IPS-15b (cell line): ENCODE data around the gene OR2F2.

Experiments used
- H3K27me3 ChIP-seq: one replicate; pipeline ENCODE4 v1.6.1; 2013; ENCODE audit warnings: low read length; ENCODE audit not compliant: control insufficient read depth, insufficient read depth
- H3K36me3 ChIP-seq: one replicate; pipeline ENCODE4 v1.6.1; 2013; ENCODE audit warnings: low read length; ENCODE audit not compliant: control insufficient read depth, insufficient read depth
- H3K4me1 ChIP-seq: one replicate; pipeline ENCODE4 v1.6.1; 2013; ENCODE audit warnings: mild to moderate bottlenecking, low read length; ENCODE audit not compliant: control insufficient read depth, insufficient read depth
- H3K4me3 ChIP-seq: one replicate; pipeline ENCODE4 v1.5.1; 2013; ENCODE audit warnings: low read depth, low read length
- H3K9ac ChIP-seq: one replicate; pipeline ENCODE4 v1.6.1; 2013; ENCODE audit warnings: low read depth, mild to moderate bottlenecking, low read length
- H3K9me3 ChIP-seq: one replicate; pipeline ENCODE4 v1.6.1; 2013; ENCODE audit warnings: mild to moderate bottlenecking, low read length; ENCODE audit not compliant: control insufficient read depth, insufficient read depth

The OR2F2 gene

GRCh38 chr7:143960813-143961610 is 26.0 kb downstream of the OR2F2 start:
- H3K36me3 ChIP-seq: no peaks in the 10 kb centered on the region
- H3K4me3 ChIP-seq: no peak overlapping the region
- no peak overlapping the region for H3K9ac ChIP-seq
- H3K27me3 ChIP-seq: no peaks in the 10 kb centered on the region
- H3K4me1 ChIP-seq: peaks cover 5% of the 10 kb centered on the region
- H3K9me3 ChIP-seq: no peaks in the 10 kb centered on the region

GRCh38 chr7:143965280-143965679 is 30.2 kb downstream of the OR2F2 start:
- H3K9ac ChIP-seq: no peak overlapping the region
- no peaks in the 10 kb centered on the region for H3K36me3 ChIP-seq
- no peaks in the 10 kb centered on the region for H3K27me3 ChIP-seq
- no peaks in the 10 kb centered on the region for H3K4me1 ChIP-seq
- no peak overlapping the region for H3K4me3 ChIP-seq
- no peaks in the 10 kb centered on the region for H3K9me3 ChIP-seq

- Histone ChIP-seq H3K36me3 (no peaks in the 10 kb centered on the region), H3K4me1 (no peaks in the 10 kb centered on the region), H3K27me3 (no peaks in the 10 kb centered on the region), H3K4me3 (no peak overlapping the region), H3K9ac (no peak overlapping the region), H3K9me3 (no peaks in the 10 kb centered on the region)
These were observed 32.4 kb downstream of the OR2F2 start for GRCh38 chr7:143967398-143967797.

- no peaks in the 10 kb centered on the region for H3K36me3 ChIP-seq
- H3K9me3 ChIP-seq: no peaks in the 10 kb centered on the region
- no peak overlapping the region for H3K9ac ChIP-seq
- H3K4me1 ChIP-seq: no peaks in the 10 kb centered on the region
- no peaks in the 10 kb centered on the region for H3K27me3 ChIP-seq
- H3K4me3 ChIP-seq: no peak overlapping the region
These were observed 38.9 kb downstream of the OR2F2 start for GRCh38 chr7:143973870-143974416.

GRCh38 chr7:143974459-143974858 is 39.4 kb downstream of the OR2F2 start:
- no peaks in the 10 kb centered on the region for H3K27me3 ChIP-seq

GRCh38 chr7:143975617-143976016 is 40.6 kb downstream of the OR2F2 start:
- H3K27me3 ChIP-seq: no peaks in the 10 kb centered on the region
- no peak overlapping the region for H3K4me3 ChIP-seq
- no peak overlapping the region for H3K9ac ChIP-seq
- H3K9me3 ChIP-seq: no peaks in the 10 kb centered on the region
- H3K36me3 ChIP-seq: no peaks in the 10 kb centered on the region
- H3K4me1 ChIP-seq: no peaks in the 10 kb centered on the region

More at GRCh38 chr7:143974459-143974858, 39.4 kb downstream of the OR2F2 start:
- H3K4me1 ChIP-seq: no peaks in the 10 kb centered on the region
- H3K9ac ChIP-seq: no peak overlapping the region
- no peak overlapping the region for H3K4me3 ChIP-seq
- no peaks in the 10 kb centered on the region for H3K9me3 ChIP-seq
- H3K36me3 ChIP-seq: no peaks in the 10 kb centered on the region

- no peaks in the 10 kb centered on the region for H3K27me3 ChIP-seq
- H3K4me1 ChIP-seq: no peaks in the 10 kb centered on the region
- H3K4me3 ChIP-seq: no peak overlapping the region
- no peak overlapping the region for H3K9ac ChIP-seq
- H3K36me3 ChIP-seq: no peaks in the 10 kb centered on the region
- no peaks in the 10 kb centered on the region for H3K9me3 ChIP-seq
These were observed 43.6 kb downstream of the OR2F2 start for GRCh38 chr7:143978585-143978984.

- no peak overlapping the region for H3K4me3 ChIP-seq
- no peaks in the 10 kb centered on the region for H3K36me3 ChIP-seq
These were observed 44.3 kb downstream of the OR2F2 start for GRCh38 chr7:143979359-143979758.

GRCh38 chr7:143979998-143980397 is 45.0 kb downstream of the OR2F2 start:
- Histone ChIP-seq H3K27me3 (no peaks in the 10 kb centered on the region), H3K36me3 (no peaks in the 10 kb centered on the region), H3K4me3 (no peak overlapping the region), H3K9ac (no peak overlapping the region), H3K4me1 (no peaks in the 10 kb centered on the region), H3K9me3 (no peaks in the 10 kb centered on the region)

More at GRCh38 chr7:143979359-143979758, 44.3 kb downstream of the OR2F2 start:
- no peaks in the 10 kb centered on the region for H3K9me3 ChIP-seq
- no peak overlapping the region for H3K9ac ChIP-seq
- no peaks in the 10 kb centered on the region for H3K4me1 ChIP-seq
- no peaks in the 10 kb centered on the region for H3K27me3 ChIP-seq

GRCh38 chr7:143980746-143981510 is 45.9 kb downstream of the OR2F2 start:
- Histone ChIP-seq H3K4me3 (no peak overlapping the region), H3K9me3 (no peaks in the 10 kb centered on the region), H3K9ac (no peak overlapping the region), H3K27me3 (no peaks in the 10 kb centered on the region), H3K4me1 (no peaks in the 10 kb centered on the region), H3K36me3 (no peaks in the 10 kb centered on the region)

GRCh38 chr7:143983960-143984359 is 48.9 kb downstream of the OR2F2 start:
- H3K27me3 ChIP-seq: no peaks in the 10 kb centered on the region
- H3K4me1 ChIP-seq: no peaks in the 10 kb centered on the region
- no peaks in the 10 kb centered on the region for H3K36me3 ChIP-seq
- no peaks in the 10 kb centered on the region for H3K9me3 ChIP-seq
- H3K9ac ChIP-seq: no peak overlapping the region
- H3K4me3 ChIP-seq: no peak overlapping the region
